Activated CD4-positive, CD25-positive, alpha-beta regulatory T cell treated with anti-CD3 and anti-CD28 coated beads, Interleukin-2, amount 50 U/mL, for 16 hours (primary cell): ENCODE data around the gene CRYGN.

ENCODE experiments used
- DNase-seq: peaks from one replicate; pipeline ENCODE4 v3.0.0-alpha.2; 2020; ENCODE audit warnings: low read depth, low spot score

The CRYGN gene

GRCh38 chr7:151438864-151439601 lies 908 bp downstream of the CRYGN start:
- no peak for DNase-seq

- DNase-seq, result no peak
Measured at GRCh38 chr7:151437866-151438516, 1.9 kb downstream of the CRYGN start.

- DNase-seq, result no peak
Measured at GRCh38 chr7:151437159-151437553, 2.8 kb downstream of the CRYGN start.

GRCh38 chr7:151436446-151437158 lies 3.3 kb downstream of the CRYGN start:
- DNase-seq, result no peak

GRCh38 chr7:151435971-151436370 lies 4.0 kb downstream of the CRYGN start:
- no peak for DNase-seq

GRCh38 chr7:151435103-151435916 lies 4.6 kb downstream of the CRYGN start:
- DNase-seq, result no peak

- DNase-seq, result no peak
Measured at GRCh38 chr7:151434549-151434948, 5.4 kb downstream of the CRYGN start.

GRCh38 chr7:151433721-151434400 lies 6.1 kb downstream of the CRYGN start:
- no peak for DNase-seq

- DNase-seq, result peak; percentile 16
Measured at GRCh38 chr7:151432658-151433521, 7.1 kb downstream of the CRYGN start.

GRCh38 chr7:151431768-151432311 lies 8.1 kb downstream of the CRYGN start:
- no peak for DNase-seq

GRCh38 chr7:151431281-151431767 lies 8.6 kb downstream of the CRYGN start:
- DNase-seq, result no peak

- DNase-seq, result no peak
Measured at GRCh38 chr7:151430391-151431205, 9.3 kb downstream of the CRYGN start.

- peak; percentile 10 for DNase-seq
Measured at GRCh38 chr7:151429560-151430331, 10.2 kb downstream of the CRYGN start.

GRCh38 chr7:151429237-151429559 lies 10.7 kb downstream of the CRYGN start:
- DNase-seq, result no peak

- no peak for DNase-seq
Measured at GRCh38 chr7:151428378-151429236, 11.3 kb downstream of the CRYGN start.

GRCh38 chr7:151427705-151428377 lies 12.1 kb downstream of the CRYGN start:
- no peak for DNase-seq
